HG02759 (cell line): ENCODE measurements around the gene ATXN7L2.
A peak's percentile ranks its signal among the peaks of the same experiment; 100 is the strongest.

Experiments
- ATAC-seq: cut with Tn5 transposase; IDR thresholded peaks from one replicate; pipeline ENCODE4 v1.9.1; 2021; ENCODE audit warnings: mild to moderate bottlenecking, moderate library complexity; ENCODE audit not compliant: unreplicated experiment

ATXN7L2 gene

GRCh38 chr1:109522026-109522425 is 38.3 kb downstream of the ATXN7L2 start:
- ATAC-seq, result no peak

GRCh38 chr1:109523706-109524105 is 40.0 kb downstream of the ATXN7L2 start:
- ATAC-seq, result no peak

- peak; percentile 84 for ATAC-seq
Observed at GRCh38 chr1:109527098-109527811, 43.5 kb downstream of the ATXN7L2 start.

- ATAC-seq, result no peak
Observed at GRCh38 chr1:109527846-109528695, 44.4 kb downstream of the ATXN7L2 start.

- no peak for ATAC-seq
Observed at GRCh38 chr1:109528712-109529111, 45.0 kb downstream of the ATXN7L2 start.

- no peak for ATAC-seq
Observed at GRCh38 chr1:109529881-109530456, 46.3 kb downstream of the ATXN7L2 start.

- no peak for ATAC-seq
Observed at GRCh38 chr1:109530457-109531087, 46.9 kb downstream of the ATXN7L2 start.

GRCh38 chr1:109531380-109531779 is 47.7 kb downstream of the ATXN7L2 start:
- no peak for ATAC-seq

GRCh38 chr1:109531826-109532364 is 48.2 kb downstream of the ATXN7L2 start:
- no peak for ATAC-seq

GRCh38 chr1:109532365-109533136 is 48.8 kb downstream of the ATXN7L2 start:
- peak; percentile 75 for ATAC-seq

GRCh38 chr1:109534307-109534858 is 50.7 kb downstream of the ATXN7L2 start:
- ATAC-seq, result no peak

- ATAC-seq, result no peak
Observed at GRCh38 chr1:109535481-109535880, 51.8 kb downstream of the ATXN7L2 start.

- no peak for ATAC-seq
Observed at GRCh38 chr1:109535971-109536491, 52.3 kb downstream of the ATXN7L2 start.

GRCh38 chr1:109537450-109538178 is 53.9 kb downstream of the ATXN7L2 start:
- ATAC-seq, result no peak

GRCh38 chr1:109538827-109539555 is 55.3 kb downstream of the ATXN7L2 start:
- ATAC-seq, result no peak

- no peak for ATAC-seq
Observed at GRCh38 chr1:109539676-109540075, 56.0 kb downstream of the ATXN7L2 start, which contains the start of gene GPR61. Gene GPR61 (plus strand): TSS chr1:109539872. CDS start chr1:109543023, 3,151 bp downstream.

GRCh38 chr1:109541102-109541501 is 57.4 kb downstream of the ATXN7L2 start:
- ATAC-seq, result no peak
